SK-N-SH treated with all-trans-retinoic acid at 6 μM for 48 hours (cell line): ENCODE measurements around the gene SNAPIN.
A peak's percentile ranks its signal among the peaks of the same experiment; 100 is the strongest.

Experiments used
- ATAC-seq: fragments of 200-7000 bp; cut with Tn5 transposase; 3 replicates; pipeline ENCODE4 v1.9.1; 2020; ENCODE audit warnings: mild to moderate bottlenecking, moderate library complexity
- ARNTL ChIP-seq: fragments of 450-650 bp; formaldehyde crosslinking; IDR thresholded peaks from 2 replicates; pipeline ENCODE4 v1.5.0; 2020; ENCODE audit warnings: low read depth, mild to moderate bottlenecking, moderate library complexity, borderline replicate concordance
- CSDC2 ChIP-seq: fragments of 250-450 bp; sonication (Bioruptor Pico); IDR thresholded peaks from 2 replicates; pipeline ENCODE4 v1.5.0; 2020; ENCODE audit warnings: mild to moderate bottlenecking, moderate library complexity
- ESRRG ChIP-seq: fragments of 250-450 bp; sonication (Bioruptor Pico); IDR thresholded peaks from 2 replicates; pipeline ENCODE4 v1.6.1; 2021; ENCODE audit warnings: mild to moderate bottlenecking
- GLIS3 ChIP-seq: fragments of 250-450 bp; sonication (Bioruptor Pico); IDR thresholded peaks from 2 replicates; pipeline ENCODE4 v1.5.0; 2020; ENCODE audit warnings: mild to moderate bottlenecking, moderate library complexity
- ISL1 ChIP-seq: fragments of 250-450 bp; sonication (Bioruptor Pico); IDR thresholded peaks from 2 replicates; pipeline ENCODE4 v2.1.2; 2022; ENCODE audit warnings: mild to moderate bottlenecking, moderate library complexity
- PATZ1 ChIP-seq: fragments of 250-450 bp; sonication (Bioruptor Pico); IDR thresholded peaks from 2 replicates; pipeline ENCODE4 v1.8.0; 2020; ENCODE audit warnings: mild to moderate bottlenecking, moderate library complexity, borderline replicate concordance
- POU6F1 ChIP-seq: fragments of 250-450 bp; sonication (Bioruptor Pico); IDR thresholded peaks from 2 replicates; pipeline ENCODE4 v1.8.0; 2021; ENCODE audit warnings: low read depth, mild to moderate bottlenecking, moderate library complexity, borderline replicate concordance
- PPARA ChIP-seq: fragments of 250-450 bp; sonication (Bioruptor Pico); IDR thresholded peaks from 2 replicates; pipeline ENCODE4 v1.5.0; 2020; ENCODE audit warnings: mild to moderate bottlenecking, borderline replicate concordance
- RARB ChIP-seq: fragments of 250-450 bp; sonication (Bioruptor Pico); IDR thresholded peaks from 2 replicates; pipeline ENCODE4 v1.8.0; 2021; ENCODE audit warnings: mild to moderate bottlenecking, moderate library complexity
- TCF4 ChIP-seq: fragments of 250-450 bp; sonication (Bioruptor Pico); IDR thresholded peaks from 2 replicates; pipeline ENCODE4 v1.8.0; 2021; ENCODE audit warnings: mild to moderate bottlenecking, moderate library complexity, borderline replicate concordance
- ZC3H10 ChIP-seq: fragments of 250-450 bp; sonication (Bioruptor Pico); IDR thresholded peaks from 2 replicates; pipeline ENCODE4 v1.5.1; 2021; ENCODE audit warnings: mild to moderate bottlenecking, moderate library complexity
- ZFP30 ChIP-seq: fragments of 450-650 bp; formaldehyde crosslinking; IDR thresholded peaks from 2 replicates; pipeline ENCODE4 v1.5.0; 2022; ENCODE audit warnings: mild to moderate bottlenecking, moderate library complexity
- ZNF70 ChIP-seq: fragments of 450-650 bp; formaldehyde crosslinking; IDR thresholded peaks from 2 replicates; pipeline ENCODE4 v1.5.0; 2020; ENCODE audit warnings: mild to moderate bottlenecking, moderate library complexity
- ZNF8 ChIP-seq: fragments of 450-650 bp; formaldehyde crosslinking; IDR thresholded peaks from 2 replicates; pipeline ENCODE4 v1.5.0; 2020; ENCODE audit warnings: mild to moderate bottlenecking, moderate library complexity
- TF ChIP-seq, protein P1 (sequence below): fragments of 250-450 bp; sonication (Bioruptor Pico); IDR thresholded peaks from 2 replicates; pipeline ENCODE4 v1.5.1; 2020; ENCODE audit warnings: low read depth, mild to moderate bottlenecking, moderate library complexity

Gene SNAPIN

DNA sequence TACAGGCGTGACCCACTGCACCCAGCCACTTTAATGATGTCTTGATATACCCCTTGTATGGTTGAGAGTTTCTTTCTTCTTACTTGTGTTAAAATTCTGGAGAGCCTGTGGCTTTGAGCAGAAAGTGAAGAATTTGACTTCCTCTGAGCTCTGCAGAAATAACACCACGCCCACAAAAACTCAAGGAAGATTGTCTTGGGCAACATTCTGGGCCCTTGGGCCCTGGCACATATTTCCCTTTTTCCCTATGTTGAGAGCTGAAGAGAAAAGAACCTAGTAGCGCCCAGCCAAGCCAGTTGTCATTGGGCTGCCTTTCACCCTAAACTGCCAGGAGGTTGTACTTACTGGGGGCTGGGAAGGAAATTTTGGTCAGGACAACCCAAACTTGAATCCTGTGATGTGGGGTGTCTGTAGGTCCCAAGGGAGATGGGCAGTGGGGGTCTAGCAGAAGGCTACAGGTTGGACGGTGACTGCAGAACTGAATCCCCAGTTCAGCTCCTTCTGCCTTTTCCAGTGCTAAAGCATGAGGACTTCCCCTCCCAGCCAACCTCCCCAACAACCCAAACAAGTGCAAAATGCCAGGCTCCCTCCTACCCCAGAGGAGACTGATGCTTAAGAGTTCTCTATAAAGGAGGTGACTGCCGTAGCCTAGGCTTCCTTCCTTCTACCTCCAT lies 11.7 kb upstream of the SNAPIN start:
- TF ChIP-seq ARNTL (CRISPR knock-in tag), result no peak
- no peak for TF ChIP-seq RARB (CRISPR knock-in tag)
- no peak for TF ChIP-seq ESRRG (CRISPR knock-in tag)
- TF ChIP-seq ISL1 (CRISPR knock-in tag), result no peak
- no peak for TF ChIP-seq ZC3H10 (CRISPR knock-in tag)
- TF ChIP-seq POU6F1 (CRISPR knock-in tag), result no peak
- no peak for TF ChIP-seq ZNF70 (CRISPR knock-in tag)
- TF ChIP-seq, protein P1, sequence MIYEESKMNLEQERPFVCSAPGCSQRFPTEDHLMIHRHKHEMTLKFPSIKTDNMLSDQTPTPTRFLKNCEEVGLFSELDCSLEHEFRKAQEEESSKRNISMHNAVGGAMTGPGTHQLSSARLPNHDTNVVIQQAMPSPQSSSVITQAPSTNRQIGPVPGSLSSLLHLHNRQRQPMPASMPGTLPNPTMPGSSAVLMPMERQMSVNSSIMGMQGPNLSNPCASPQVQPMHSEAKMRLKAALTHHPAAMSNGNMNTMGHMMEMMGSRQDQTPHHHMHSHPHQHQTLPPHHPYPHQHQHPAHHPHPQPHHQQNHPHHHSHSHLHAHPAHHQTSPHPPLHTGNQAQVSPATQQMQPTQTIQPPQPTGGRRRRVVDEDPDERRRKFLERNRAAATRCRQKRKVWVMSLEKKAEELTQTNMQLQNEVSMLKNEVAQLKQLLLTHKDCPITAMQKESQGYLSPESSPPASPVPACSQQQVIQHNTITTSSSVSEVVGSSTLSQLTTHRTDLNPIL (CRISPR knock-in tag), result no peak
- no peak for TF ChIP-seq ZFP30
- no peak for TF ChIP-seq CSDC2 (CRISPR knock-in tag)
- no peak for TF ChIP-seq PATZ1 (CRISPR knock-in tag)
- TF ChIP-seq TCF4, result no peak
- TF ChIP-seq ZNF8 (CRISPR knock-in tag), result no peak
- no peak for TF ChIP-seq PPARA (CRISPR knock-in tag)
- TF ChIP-seq GLIS3 (CRISPR knock-in tag), result no peak
- TF ChIP-seq, all 23 proteins: peak for 0
- peak; percentile 6 for ATAC-seq

- TF ChIP-seq PPARA (CRISPR knock-in tag), result no peak
- 0 out of 2 replicates have a peak, but pooled peaks have one; percentile 13 for TF ChIP-seq PATZ1 (CRISPR knock-in tag)
- no peak for TF ChIP-seq ISL1 (CRISPR knock-in tag)
- ATAC-seq, result peak; percentile 16
Measured at GRCh38 chr1:153647346-153647714, 11.2 kb upstream of the SNAPIN start.

DNA sequence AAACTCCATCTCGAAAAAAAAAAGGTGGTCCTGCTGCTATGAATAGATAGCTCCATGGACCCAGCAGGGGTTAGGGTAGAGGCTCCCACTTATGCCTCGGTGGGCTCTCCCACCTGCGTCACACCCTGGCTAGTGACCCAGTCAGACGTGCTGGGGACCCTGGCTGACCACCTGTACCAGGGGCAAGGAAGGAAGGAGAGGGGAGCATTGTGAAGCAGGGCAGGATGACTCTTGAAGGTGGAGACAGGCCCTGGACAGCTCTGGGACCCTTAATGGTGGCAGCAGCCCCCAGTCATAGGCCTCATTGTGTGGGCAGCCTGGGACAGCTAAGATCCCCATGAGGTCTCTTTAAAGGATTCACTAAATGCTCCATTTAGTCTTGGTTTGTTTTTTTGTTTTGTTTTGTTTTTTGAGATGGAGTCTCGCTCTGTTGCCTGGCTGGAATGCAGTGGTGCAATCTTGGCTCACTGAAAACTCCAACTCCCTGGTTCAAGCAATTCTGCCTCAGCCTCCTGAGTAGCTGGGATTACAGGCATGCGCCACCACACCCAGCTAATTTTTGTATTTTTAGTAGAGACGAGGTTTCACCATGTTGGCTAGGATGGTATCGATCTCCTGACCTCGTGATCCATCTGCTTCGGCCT lies 10.4 kb upstream of the SNAPIN start:
- no peak for TF ChIP-seq ZFP30
- no peak for TF ChIP-seq ISL1 (CRISPR knock-in tag)
- peak; percentile 26 for ATAC-seq

DNA sequence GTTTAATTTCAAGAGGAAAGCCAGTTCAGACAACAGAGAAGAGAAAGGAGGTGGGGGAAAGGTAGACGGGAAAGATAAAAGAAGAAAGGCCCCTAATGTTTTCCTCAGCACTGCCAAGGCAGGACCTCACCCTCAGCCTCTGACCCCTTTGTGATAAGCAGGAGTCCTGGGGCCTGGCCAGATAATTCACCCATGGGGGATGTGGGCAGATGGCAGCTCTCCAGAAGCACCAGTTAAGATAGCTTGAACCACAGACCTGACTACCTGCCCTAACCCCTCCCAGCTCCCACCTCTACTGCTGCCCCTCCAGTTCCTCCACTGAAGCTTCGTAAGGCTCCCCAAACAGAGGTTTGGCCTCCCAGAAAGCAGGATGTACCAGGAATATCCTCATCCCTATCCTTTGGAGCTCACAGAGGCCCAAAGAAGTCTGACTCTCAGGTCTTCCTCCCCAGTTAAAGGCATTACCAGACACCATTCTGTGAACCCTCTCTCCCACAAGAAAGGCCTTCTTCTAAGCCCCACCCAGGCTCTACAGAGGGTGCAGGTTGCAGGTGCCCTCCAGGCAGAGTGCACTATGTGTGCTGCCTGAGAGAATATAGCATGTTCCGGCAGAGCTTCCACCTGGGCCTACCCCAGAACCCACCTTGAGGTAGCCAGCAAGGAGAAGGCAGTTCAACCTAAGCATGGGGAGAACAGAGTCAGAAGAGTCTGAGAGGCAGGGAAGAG lies 9.2 kb upstream of the SNAPIN start:
- TF ChIP-seq PPARA (CRISPR knock-in tag), result no peak
- no peak for TF ChIP-seq ZNF8 (CRISPR knock-in tag)
- no peak for TF ChIP-seq ESRRG (CRISPR knock-in tag)
- no peak for TF ChIP-seq POU6F1 (CRISPR knock-in tag)
- TF ChIP-seq CSDC2 (CRISPR knock-in tag), result no peak
- no peak for TF ChIP-seq ZNF70 (CRISPR knock-in tag)
- peak; percentile 19 for ATAC-seq
